Cardiac septum (tissue), 1 donor: ENCODE measurements around the gene CLEC2D. TPM values are rescaled to one million over a fixed set of nuclear protein-coding genes. Genes with fewer than 3 reads are reported as not detected.
"Not testable (repeated sequence)": the region's sequence is repeated elsewhere in the genome, so short reads cannot be mapped to it uniquely, and the experiment has no call there.

Source experiments
- DNase-seq: peaks from one replicate; pipeline ENCODE4 v3.0.0-alpha.2; 2020; ENCODE audit warnings: low spot score
- intact Hi-C: fragments of 100-400 bp; cut with DNase I; formaldehyde crosslinking; loops from one replicate; pipeline ENCODE4 v1.14.0; 2022
- total RNA-seq: library from RNA; stranded (reverse); fragmentation: NEBNext Ultra II Directional; extraction: Animal tissue kit (Norgen Biotek cat#: 25700); gene quantifications from one replicate; pipeline ENCODE4 v1.2.1, GENCODE V29; 2021
- donor health status: DM: no; HTN: no; CAD: no.

The CLEC2D gene
- total RNA-seq, 1 donor from 2014 or later: 4.7 TPM

- DNase-seq, intact Hi-C loops: not testable (repeated sequence)
Measured at GRCh38 chr12:9695661-9696060, 26.1 kb downstream of the CLEC2D start.

- no peak for DNase-seq
- intact Hi-C loops: no loop called here
Measured at GRCh38 chr12:9697619-9698018, 28.1 kb downstream of the CLEC2D start.

GRCh38 chr12:9698681-9699080, 29.2 kb downstream of the CLEC2D start:
- no peak for DNase-seq
- intact Hi-C loops: no loop called here

DNA sequence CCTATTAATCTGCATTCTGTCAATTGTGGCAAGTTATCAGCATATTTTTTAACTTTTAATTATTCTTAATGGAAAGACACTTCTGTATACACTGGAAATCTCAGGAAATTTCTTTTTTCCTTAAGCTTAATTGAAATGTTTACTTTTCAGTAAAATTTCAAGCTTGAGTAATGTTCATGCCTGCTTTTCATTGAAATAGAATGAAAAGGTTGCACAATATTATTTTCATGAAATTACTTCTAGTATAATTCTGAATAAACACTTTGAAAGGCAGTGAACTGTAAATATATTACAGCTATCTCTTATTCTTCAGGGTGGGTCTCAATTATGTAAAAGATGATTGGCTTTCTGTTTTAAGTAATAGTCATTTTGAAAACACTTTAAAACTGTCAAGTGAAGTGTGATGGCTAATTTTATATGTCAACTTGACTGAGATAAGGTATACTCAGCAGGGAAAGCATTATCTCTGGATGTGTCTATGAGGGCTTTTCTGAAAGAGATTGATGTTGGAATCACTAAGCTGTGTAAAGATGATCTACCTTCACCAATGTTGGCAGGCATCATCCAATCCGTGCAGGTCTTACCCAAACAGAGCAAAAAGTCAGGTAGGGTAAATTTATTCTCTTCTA, 29.9 kb downstream of the CLEC2D start:
- intact Hi-C loops: no loop called here
- no peak for DNase-seq

DNA sequence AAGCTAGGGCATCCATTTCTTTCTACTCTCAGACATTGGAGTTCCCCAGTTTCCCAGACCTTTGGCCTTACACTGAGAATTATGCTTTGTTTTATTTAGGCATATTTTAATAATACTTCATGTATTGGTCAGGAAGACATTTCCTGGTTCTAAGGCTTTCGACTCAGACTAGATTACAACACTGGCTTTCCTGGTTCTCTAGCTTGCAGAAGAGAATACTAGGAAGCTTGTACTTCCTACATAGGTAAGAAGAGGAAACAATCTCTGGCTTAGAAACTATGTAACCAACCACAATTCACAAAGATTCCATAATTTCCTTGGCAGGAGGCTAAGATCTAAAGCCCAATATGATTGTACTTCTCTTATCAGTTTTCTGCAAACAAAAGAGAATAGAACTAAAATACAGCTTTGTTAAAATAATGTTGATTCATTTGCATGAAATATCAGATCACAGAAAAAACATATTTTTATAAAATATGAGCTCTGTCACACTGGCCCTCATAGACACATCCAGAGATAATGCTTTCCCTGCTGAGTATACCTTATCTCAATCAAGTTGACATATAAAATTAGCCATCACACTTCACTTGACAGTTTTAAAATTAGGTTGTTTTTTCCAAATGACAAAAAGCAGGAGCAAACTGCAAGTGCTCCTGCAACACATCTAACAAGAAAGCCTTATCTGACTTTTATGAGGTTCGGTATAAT, 30.5 kb downstream of the CLEC2D start:
- intact Hi-C loops: loop anchor here (2.0 to 5.0 kb wide), 2 partner anchors 37 to 53 kb away; no protein-coding TSS in a partner anchor
- DNase-seq: no peak

- no peak for DNase-seq
- intact Hi-C loops: loop anchor here (2.0 to 5.0 kb wide), 2 partner anchors 36 to 53 kb away; no protein-coding TSS in a partner anchor
Measured at GRCh38 chr12:9700606-9700956, 31.1 kb downstream of the CLEC2D start.

- intact Hi-C loops: loop anchor here (2.0 to 5.0 kb wide), 2 partner anchors 35 to 54 kb away; no protein-coding TSS in a partner anchor
- DNase-seq: no peak
Measured at GRCh38 chr12:9701380-9702154, 32.1 kb downstream of the CLEC2D start.

DNA sequence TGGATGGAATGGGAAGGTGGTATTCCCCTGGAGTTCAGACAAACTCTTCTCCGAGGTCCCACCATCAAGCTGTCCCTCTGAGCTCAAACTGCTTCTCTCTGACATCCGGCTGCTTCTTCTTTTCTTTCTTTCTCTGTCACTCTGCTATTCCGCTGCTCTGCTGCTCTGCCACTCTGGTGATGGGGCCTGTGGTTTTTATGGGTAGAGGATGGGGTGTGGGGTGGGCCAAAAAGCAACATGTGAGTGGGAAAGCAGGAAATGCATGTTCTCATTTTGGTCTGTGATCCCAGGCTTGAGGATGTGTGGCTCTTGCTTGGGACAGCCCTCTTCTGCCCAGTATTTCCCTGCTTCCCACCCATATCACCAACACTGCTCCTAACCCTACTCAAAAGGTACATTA, 32.7 kb downstream of the CLEC2D start:
- no peak for DNase-seq
- intact Hi-C loops: loop anchor here (5.0 kb wide), 1 partner anchor 55 kb away; no protein-coding TSS in a partner anchor

DNA sequence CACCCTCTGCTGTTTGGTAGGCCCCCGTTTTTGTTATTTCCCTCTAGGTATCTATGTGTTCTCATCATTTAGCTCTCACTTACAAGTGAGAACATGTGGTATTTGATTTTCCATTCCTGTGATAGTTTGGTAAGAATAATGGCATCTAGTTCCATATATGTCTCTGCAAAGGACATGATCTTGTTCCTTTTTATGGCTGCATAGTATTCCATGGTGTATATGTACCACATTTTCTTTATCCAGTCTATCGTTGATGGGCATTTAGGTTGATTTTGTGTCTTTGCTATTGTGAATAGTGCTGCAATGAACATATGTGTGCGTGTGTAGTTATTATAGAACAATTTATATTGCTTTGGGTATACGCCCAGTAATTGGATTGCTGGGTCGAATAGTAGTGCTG, 35.0 kb downstream of the CLEC2D start:
- DNase-seq: not testable (repeated sequence)
- intact Hi-C loops: loop anchor here (5.0 kb wide), 1 partner anchor 57 kb away; no protein-coding TSS in a partner anchor

GRCh38 chr12:9706086-9706685, 36.7 kb downstream of the CLEC2D start:
- DNase-seq: no peak
- intact Hi-C loops: loop anchor here (5.0 kb wide), 1 partner anchor 374 kb away; no protein-coding TSS in a partner anchor

- intact Hi-C loops: loop anchor here (5.0 kb wide), 1 partner anchor 375 kb away; no protein-coding TSS in a partner anchor
- no peak for DNase-seq
Measured at GRCh38 chr12:9707356-9707755, 37.8 kb downstream of the CLEC2D start.

DNA sequence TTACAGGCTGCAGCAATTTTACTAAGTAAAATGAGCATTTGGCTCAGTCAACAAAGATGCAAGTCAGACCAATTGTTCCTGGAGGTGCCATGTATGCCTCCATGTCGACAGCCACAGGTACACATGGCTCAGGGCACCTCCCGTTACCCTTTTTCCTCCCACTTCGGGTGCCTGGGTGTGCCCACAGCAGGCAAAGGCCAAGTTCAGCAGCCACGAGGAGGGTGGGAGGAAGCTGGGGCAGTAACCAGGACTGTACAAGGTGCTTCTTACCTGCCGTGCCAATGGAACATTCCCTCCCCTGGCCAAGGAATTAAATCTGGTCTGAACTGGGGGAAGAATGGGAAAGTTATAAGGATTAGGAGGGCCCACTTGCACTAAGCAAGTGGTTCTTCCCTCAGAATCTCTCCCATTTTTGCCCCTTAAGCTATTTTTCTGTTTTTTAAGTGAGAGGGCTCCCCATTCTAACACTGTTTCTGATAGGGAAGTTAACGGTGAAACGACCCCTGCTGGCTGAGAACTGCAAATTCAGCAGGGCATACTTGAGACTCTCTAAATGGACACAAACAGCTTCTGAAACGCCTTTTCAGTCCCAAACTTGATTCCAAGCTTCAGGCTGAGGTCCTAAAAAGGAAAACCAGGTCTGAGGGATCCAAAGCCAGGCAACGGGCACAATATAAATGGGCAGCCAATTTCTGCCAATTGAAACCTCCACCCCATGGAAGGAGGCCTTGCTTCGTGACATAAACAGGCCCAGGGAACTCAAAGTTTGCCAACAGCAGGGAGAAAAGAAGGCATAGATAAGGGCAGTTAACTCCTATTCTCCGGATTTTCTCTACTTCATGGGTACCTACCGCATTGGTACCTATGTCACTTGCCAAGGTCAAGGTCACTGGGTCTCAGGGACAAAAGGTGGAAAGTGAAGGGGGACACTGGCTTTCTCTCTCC, 38.6 kb downstream of the CLEC2D start:
- no peak for DNase-seq
- intact Hi-C loops: loop anchor here (2.0 to 5.0 kb wide), 2 partner anchors 73 to 376 kb away; no protein-coding TSS in a partner anchor

DNA sequence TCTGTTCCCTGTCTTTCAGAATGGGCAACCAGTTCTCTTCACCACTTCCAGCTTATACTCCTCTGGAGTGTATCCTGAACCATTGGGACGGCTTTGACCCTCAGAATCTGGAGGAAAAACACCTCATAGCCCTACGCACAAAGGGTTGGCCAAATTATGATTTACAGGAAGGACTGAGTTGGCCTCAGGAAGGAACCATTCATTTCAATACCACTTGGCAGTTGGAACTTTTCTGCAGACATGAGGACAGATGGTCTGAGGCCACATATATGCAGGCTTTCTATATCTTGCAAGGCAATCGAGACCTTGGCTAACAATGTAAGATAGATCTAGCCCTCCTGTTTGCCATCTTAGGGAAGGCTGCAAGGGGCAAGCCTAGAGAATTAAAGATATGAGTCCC, 39.3 kb downstream of the CLEC2D start:
- intact Hi-C loops: loop anchor here (2.0 to 5.0 kb wide), 2 partner anchors 74 to 377 kb away; no protein-coding TSS in a partner anchor
- no peak for DNase-seq

- intact Hi-C loops: no loop called here
- no peak for DNase-seq
Measured at GRCh38 chr12:9710584-9711375, 41.3 kb downstream of the CLEC2D start.

- no peak for DNase-seq
Measured at GRCh38 chr12:9711664-9712063, 42.2 kb downstream of the CLEC2D start.

DNA sequence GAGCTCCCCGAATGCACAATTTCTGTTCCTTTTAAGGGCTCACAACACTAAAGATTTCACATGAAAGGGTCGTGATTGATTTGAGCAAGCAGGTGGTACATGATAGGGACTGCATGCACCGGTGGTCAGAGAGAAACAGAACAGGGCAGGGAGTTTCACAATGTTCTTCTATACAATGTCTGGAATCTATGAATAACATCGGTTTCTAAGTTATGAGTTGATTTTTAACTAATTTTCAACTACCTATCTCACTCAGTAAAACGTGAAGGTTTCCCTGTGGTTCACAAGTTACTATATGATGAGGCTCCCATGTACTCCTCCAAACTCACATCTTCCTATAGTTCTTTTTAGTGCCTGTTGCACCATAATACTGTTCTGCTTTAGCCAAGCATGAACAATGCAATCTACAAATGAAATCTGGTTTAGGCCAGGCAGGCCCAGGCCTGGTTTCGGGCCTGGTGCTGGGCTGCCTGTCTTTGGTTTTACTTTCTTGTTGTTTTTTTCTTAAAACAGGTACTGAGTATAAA, 43.6 kb downstream of the CLEC2D start:
- intact Hi-C loops, DNase-seq: not testable (repeated sequence)

More at GRCh38 chr12:9711664-9712063, 42.2 kb downstream of the CLEC2D start:
- intact Hi-C loops: no loop called here
